OCI-LY7 (cell line): ENCODE data around the gene CDKN1C. TPM values are rescaled to one million over a fixed set of nuclear protein-coding genes. Genes with fewer than 3 reads are reported as not detected.

ENCODE experiments used
- BruUV-seq: library from RNA; stranded (reverse); fragments of 400-500 nt; replicated peaks from 2 replicates; lab custom pipeline; 2021; lab: Mats Ljungman, UMichigan
- CTCF ChIA-PET: fragments of 300-600 bp; sonication (Branson Sonifier 250); formaldehyde crosslinking; loops from one replicate; lab custom pipeline; 2022; ENCODE audit warnings: antibody characterized with exemption; ENCODE audit not compliant: unreplicated experiment; lab: Charles Lee
- POLR2A ChIA-PET: fragments of 300-600 bp; sonication (Branson Sonifier 250); formaldehyde crosslinking; loops from one replicate; lab custom pipeline; 2022; ENCODE audit warnings: antibody characterized with exemption; lab: Charles Lee
- DNase-seq: peaks from one replicate; pipeline ENCODE4 v3.0.0-alpha.2; 2015; ENCODE audit warnings: low spot score
- H2AFZ ChIP-seq: fragments of 200-600 bp; sonication (generic), shearing (Covaris generic); 2 replicates; pipeline ENCODE4 v1.6.1; 2014; ENCODE audit warnings: mild to moderate bottlenecking, antibody characterized with exemption, low read length, moderate library complexity
- H3K27ac ChIP-seq: fragments of 200-600 bp; sonication (generic); 2 replicates; pipeline ENCODE4 v1.5.1; 2014; ENCODE audit warnings: mixed run types, low read depth, mild to moderate bottlenecking, moderate library complexity, low read length, inconsistent platforms; ENCODE audit not compliant: poor library complexity, severe bottlenecking
- H3K36me3 ChIP-seq: fragments of 200-600 bp; sonication (generic); 2 replicates; pipeline ENCODE4 v1.6.1; 2014; ENCODE audit warnings: mild to moderate bottlenecking, antibody characterized with exemption, low read length, moderate library complexity, mixed read lengths; ENCODE audit not compliant: insufficient read depth
- H3K4me1 ChIP-seq: fragments of 200-600 bp; sonication (generic); 2 replicates; pipeline ENCODE4 v1.5.1; 2014; ENCODE audit warnings: mild to moderate bottlenecking, low read length; ENCODE audit not compliant: insufficient read depth, poor library complexity, severe bottlenecking
- H3K4me2 ChIP-seq: fragments of 200-600 bp; sonication (generic); 2 replicates; pipeline ENCODE4 v1.6.1; 2014; ENCODE audit warnings: mild to moderate bottlenecking, low read length
- H3K4me3 ChIP-seq: fragments of 200-600 bp; sonication (generic); 2 replicates; pipeline ENCODE4 v1.5.1; 2014; ENCODE audit warnings: mild to moderate bottlenecking, low read depth, low read length; ENCODE audit not compliant: poor library complexity, severe bottlenecking
- H3K79me2 ChIP-seq: fragments of 200-600 bp; sonication (generic); 2 replicates; pipeline ENCODE4 v1.6.1; 2016; ENCODE audit warnings: low read depth, mild to moderate bottlenecking, low read length, moderate library complexity, mixed read lengths; ENCODE audit not compliant: insufficient read depth
- H3K9me2 ChIP-seq: fragments of 200-600 bp; sonication (generic); 2 replicates; pipeline ENCODE4 v1.6.1; 2016; ENCODE audit warnings: mild to moderate bottlenecking, low read length, mixed read lengths; ENCODE audit not compliant: insufficient read depth
- H3K9me3 ChIP-seq: fragments of 200-600 bp; sonication (generic); 2 replicates; pipeline ENCODE4 v1.6.1; 2014; ENCODE audit warnings: mild to moderate bottlenecking, mixed run types, low read length, mixed read lengths
- H4K20me1 ChIP-seq: fragments of 200-600 bp; sonication (generic); 2 replicates; pipeline ENCODE4 v1.6.1; 2014; ENCODE audit warnings: mild to moderate bottlenecking, antibody characterized with exemption, low read length, moderate library complexity, mixed read lengths; ENCODE audit not compliant: insufficient read depth
- EZH2phosphoT487 ChIP-seq: fragments of 200-600 bp; sonication (generic); IDR thresholded peaks from 2 replicates; pipeline ENCODE4 v1.6.1; 2018; ENCODE audit warnings: low read depth, borderline replicate concordance, mild to moderate bottlenecking, mixed run types, antibody characterized with exemption, low read length, moderate library complexity, mixed read lengths
- intact Hi-C: fragments of 100-400 bp; cut with micrococcal nuclease; formaldehyde crosslinking; loops from one replicate; pipeline ENCODE4 v1.10.0; 2022; ENCODE audit not compliant: unreplicated experiment
- total RNA-seq, 2 experiments: library from RNA; depleted of rRNA in 1 of 2; stranded (reverse); fragments of >200 nt in 1 of 2; shearing (Covaris generic) in 1 of 2; gene quantifications; 2 replicates each; pipeline ENCODE4 v1.2.3, GENCODE V29; 2014 to 2022
- TF ChIP-seq, protein P1 (sequence below): fragments of 200-600 bp; sonication (generic); conservative IDR thresholded peaks from 2 replicates; pipeline ENCODE4 v1.5.1; 2014; ENCODE audit warnings: mild to moderate bottlenecking, antibody characterized with exemption, low read length, moderate library complexity, mixed read lengths

The CDKN1C gene
- total RNA-seq, 2 experiments from 2014 or later, result 0.13 to 0.55 TPM

DNA sequence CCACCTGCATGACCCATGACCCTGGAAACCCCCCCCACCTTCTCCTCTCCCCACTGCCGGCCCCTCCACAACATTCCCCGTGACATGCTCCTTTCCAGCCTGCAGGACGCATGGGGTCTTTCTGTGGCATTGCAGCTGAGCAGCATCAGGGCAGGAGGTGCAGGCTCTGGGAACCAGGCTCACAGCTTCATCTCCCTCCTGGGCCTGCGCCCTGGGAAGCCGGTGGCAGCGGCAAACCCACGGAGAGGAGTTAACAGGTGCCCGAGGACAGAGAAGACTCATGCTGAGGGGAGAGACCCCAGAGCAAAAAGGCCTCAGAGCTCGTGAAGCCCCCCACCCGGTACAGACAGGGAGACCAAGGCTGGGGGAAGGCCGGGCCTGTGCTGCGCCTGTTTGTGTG lies 32.2 kb downstream of the CDKN1C start:
- CTCF ChIA-PET, result no interaction called here
- H4K20me1 ChIP-seq, result no peaks in the 10 kb centered on the region
- no peak overlapping the region for H2AFZ ChIP-seq
- no TSS peak for BruUV-seq
- no peaks in the 10 kb centered on the region for H3K4me1 ChIP-seq
- TF ChIP-seq, protein P1, sequence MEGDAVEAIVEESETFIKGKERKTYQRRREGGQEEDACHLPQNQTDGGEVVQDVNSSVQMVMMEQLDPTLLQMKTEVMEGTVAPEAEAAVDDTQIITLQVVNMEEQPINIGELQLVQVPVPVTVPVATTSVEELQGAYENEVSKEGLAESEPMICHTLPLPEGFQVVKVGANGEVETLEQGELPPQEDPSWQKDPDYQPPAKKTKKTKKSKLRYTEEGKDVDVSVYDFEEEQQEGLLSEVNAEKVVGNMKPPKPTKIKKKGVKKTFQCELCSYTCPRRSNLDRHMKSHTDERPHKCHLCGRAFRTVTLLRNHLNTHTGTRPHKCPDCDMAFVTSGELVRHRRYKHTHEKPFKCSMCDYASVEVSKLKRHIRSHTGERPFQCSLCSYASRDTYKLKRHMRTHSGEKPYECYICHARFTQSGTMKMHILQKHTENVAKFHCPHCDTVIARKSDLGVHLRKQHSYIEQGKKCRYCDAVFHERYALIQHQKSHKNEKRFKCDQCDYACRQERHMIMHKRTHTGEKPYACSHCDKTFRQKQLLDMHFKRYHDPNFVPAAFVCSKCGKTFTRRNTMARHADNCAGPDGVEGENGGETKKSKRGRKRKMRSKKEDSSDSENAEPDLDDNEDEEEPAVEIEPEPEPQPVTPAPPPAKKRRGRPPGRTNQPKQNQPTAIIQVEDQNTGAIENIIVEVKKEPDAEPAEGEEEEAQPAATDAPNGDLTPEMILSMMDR, result no peak
- TF ChIP-seq EZH2phosphoT487, result no peak
- H3K9me2 ChIP-seq, result no peaks in the 10 kb centered on the region
- H3K36me3 ChIP-seq, result no peaks in the 10 kb centered on the region
- no peak overlapping the region for H3K4me3 ChIP-seq
- POLR2A ChIA-PET, result no interaction called here
- H3K79me2 ChIP-seq, result no peaks in the 10 kb centered on the region
- no peaks in the 10 kb centered on the region for H3K9me3 ChIP-seq
- H3K4me2 ChIP-seq, result no peak overlapping the region
- intact Hi-C loops, result no loop called here
- no peak for DNase-seq
- no peak overlapping the region for H3K27ac ChIP-seq

- H3K9me3 ChIP-seq, result no peaks in the 10 kb centered on the region
- POLR2A ChIA-PET, result no interaction called here
- H3K4me2 ChIP-seq, result no peak overlapping the region
- no peaks in the 10 kb centered on the region for H3K79me2 ChIP-seq
- CTCF ChIA-PET, result no interaction called here
- no peaks in the 10 kb centered on the region for H4K20me1 ChIP-seq
- no peak overlapping the region for H3K27ac ChIP-seq
- H3K36me3 ChIP-seq, result no peaks in the 10 kb centered on the region
- no TSS peak for BruUV-seq
- no peaks in the 10 kb centered on the region for H3K9me2 ChIP-seq
- H3K4me1 ChIP-seq, result no peaks in the 10 kb centered on the region
- no peak overlapping the region for H2AFZ ChIP-seq
- TF ChIP-seq EZH2phosphoT487, result no peak
- TF ChIP-seq, protein P1, result no peak
- DNase-seq, result no peak
- no peak overlapping the region for H3K4me3 ChIP-seq
- intact Hi-C loops, result no loop called here
Observed at GRCh38 chr11:2849994-2850770, 35.4 kb downstream of the CDKN1C start.

GRCh38 chr11:2848497-2848896 lies 37.1 kb downstream of the CDKN1C start:
- BruUV-seq, result no TSS peak
- POLR2A ChIA-PET, result no interaction called here
- no peak overlapping the region for H3K4me3 ChIP-seq
- DNase-seq, result no peak
- H3K79me2 ChIP-seq, result no peaks in the 10 kb centered on the region
- intact Hi-C loops, result no loop called here
- no peaks in the 10 kb centered on the region for H4K20me1 ChIP-seq
- H3K4me1 ChIP-seq, result no peaks in the 10 kb centered on the region
- CTCF ChIA-PET, result no interaction called here
- no peaks in the 10 kb centered on the region for H3K9me2 ChIP-seq
- no peak overlapping the region for H2AFZ ChIP-seq
- no peak for TF ChIP-seq EZH2phosphoT487
- TF ChIP-seq, protein P1, result no peak
- no peaks in the 10 kb centered on the region for H3K9me3 ChIP-seq
- H3K27ac ChIP-seq, result no peak overlapping the region
- H3K4me2 ChIP-seq, result no peak overlapping the region
- no peaks in the 10 kb centered on the region for H3K36me3 ChIP-seq
